Activated naive CD4-positive, alpha-beta T cell treated with anti-CD3 and anti-CD28 coated beads, Interleukin-2, amount 50 U/mL, for 72 hours (primary cell): ENCODE measurements around the gene SMIM1. TPM values are rescaled to one million over a fixed set of nuclear protein-coding genes. Genes with fewer than 3 reads are reported as not detected.

Source experiments
- ATAC-seq, 2 donors: fragments of 150-1000 bp; cut with Tn5 transposase; 2 replicates each; pipeline ENCODE4 v1.10.0; 2021; ENCODE audit warnings: mild to moderate bottlenecking in 2 of 2, moderate library complexity in 2 of 2
- DNase-seq, 2 donors: peaks; one replicate each; pipeline ENCODE4 v3.0.0; 2021 to 2022; ENCODE audit warnings: low spot score in 2 of 2
- H3K27ac Mint-ChIP-seq, 2 donors: one replicate each; pipeline ENCODE4 v1.8.0; 2022; ENCODE audit warnings: mild to moderate bottlenecking in 2 of 2, mixed read lengths in 2 of 2
- H3K36me3 Mint-ChIP-seq, 2 donors: one replicate each; pipeline ENCODE4 v1.8.0; 2022; ENCODE audit warnings: mixed read lengths in 2 of 2
- H3K9me3 Mint-ChIP-seq, 2 donors: one replicate each; pipeline ENCODE4 v1.8.0; 2022; ENCODE audit warnings: mixed read lengths in 2 of 2
- total RNA-seq, 2 donors: library from RNA; stranded (reverse); gene quantifications; one replicate each; pipeline ENCODE4 v1.2.3, GENCODE V29; 2022

SMIM1 gene
- total RNA-seq, 2 donors from 2014 or later: 1.0 to 2.7 TPM

DNA sequence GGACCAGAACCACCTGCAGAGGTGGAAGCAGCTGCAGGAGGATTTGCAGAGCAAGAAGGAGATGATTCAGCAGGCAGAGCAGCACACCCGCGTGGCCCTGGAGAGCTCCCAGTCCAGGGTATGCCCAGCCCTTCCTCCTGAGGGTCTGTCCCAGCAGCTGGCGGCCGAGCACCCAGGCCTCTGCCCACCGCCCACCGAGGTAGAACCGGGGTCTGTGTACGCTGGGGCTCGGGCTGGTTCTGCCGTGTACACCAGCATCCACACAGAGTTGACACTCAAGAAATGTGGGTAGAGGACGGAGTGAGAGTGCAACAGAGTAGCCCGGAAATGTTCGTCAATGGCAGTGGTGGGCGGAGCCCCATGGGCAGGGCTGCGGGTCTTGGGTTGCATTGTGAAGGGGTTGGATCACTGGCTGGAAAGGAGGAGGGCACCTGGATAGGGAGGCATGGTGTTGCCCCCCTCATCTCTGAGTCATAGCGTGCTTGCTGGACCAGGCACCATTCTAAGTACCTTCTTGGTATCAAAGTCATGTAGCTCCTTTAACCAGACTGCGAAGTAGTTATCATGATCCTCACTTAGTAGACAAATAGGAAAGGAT lies 5.1 kb upstream of the SMIM1 start:
- no peaks in the 10 kb centered on the region for H3K36me3 Mint-ChIP-seq
- H3K27ac Mint-ChIP-seq: no peak overlapping the region
- ATAC-seq (no peak), DNase-seq (no peak)
- no peaks in the 10 kb centered on the region for H3K9me3 Mint-ChIP-seq

DNA sequence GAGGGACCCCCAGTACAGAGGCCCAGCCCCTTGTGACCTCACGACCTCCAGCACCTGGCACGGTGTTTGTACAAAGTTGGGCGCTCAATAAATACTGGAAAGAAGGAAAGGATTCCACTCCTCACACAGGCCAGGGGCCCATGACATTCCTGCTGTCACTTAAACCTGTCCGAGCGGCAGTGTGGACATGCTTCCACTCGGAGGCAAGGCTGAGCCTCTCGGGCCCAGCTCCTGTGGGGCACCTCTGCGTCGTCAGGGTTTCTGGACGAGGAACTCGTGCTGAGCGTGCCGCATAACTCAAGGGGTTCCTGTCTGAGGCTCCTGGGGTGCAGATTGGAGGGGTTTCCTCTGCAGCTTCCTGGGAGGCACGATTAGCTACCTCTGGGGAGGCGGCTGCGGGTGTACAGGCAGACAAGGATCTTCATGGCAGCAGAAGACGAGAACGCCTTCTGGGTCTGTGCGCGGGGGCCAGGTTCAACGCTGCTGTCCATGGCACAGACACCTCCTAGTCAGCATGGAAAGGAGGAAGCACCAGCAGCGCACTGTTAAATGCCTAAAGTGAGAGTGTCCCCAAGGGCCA lies 3.6 kb upstream of the SMIM1 start:
- ATAC-seq (no peak), DNase-seq (no peak)
- Mint-ChIP-seq H3K9me3 (no peaks in the 10 kb centered on the region), H3K27ac (no peak overlapping the region), H3K36me3 (no peaks in the 10 kb centered on the region)

DNA sequence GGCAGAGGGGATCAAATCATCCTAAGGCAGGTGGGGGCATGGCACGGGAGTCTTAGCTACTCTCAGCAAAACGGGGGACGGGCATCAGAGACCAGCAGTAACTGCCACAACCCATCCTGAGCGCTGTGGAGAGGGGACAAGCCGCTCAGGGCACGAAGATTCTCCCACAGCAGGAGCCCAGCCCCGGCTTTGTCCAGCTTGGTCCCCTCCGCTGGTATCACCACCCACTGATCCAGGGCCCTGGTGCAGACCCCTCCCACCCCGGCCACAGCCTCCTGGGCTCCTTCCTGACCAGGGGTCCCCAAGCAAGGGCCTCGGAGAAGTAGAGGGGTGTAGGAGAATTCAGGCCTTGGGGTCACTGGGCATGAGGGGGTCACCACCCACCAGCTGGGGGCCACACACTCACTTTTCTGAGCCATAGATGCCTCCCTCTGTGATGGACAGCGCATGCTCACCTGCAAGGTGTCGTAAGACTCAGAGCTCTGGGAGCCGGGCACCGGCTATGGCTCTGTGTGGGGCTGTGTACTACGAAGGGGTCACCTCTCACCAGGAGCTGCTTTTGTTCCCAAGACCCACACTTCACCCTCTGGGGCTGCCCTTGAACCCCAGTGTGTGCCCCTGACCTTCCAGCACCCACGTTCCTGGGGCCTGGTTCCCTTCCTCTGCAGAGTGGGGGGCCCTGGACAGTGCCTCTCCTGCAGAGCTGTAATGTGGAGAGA lies 2.3 kb upstream of the SMIM1 start:
- no peak for ATAC-seq
- Mint-ChIP-seq H3K36me3 (no peaks in the 10 kb centered on the region), H3K27ac (no peak overlapping the region), H3K9me3 (no peaks in the 10 kb centered on the region)
- no peak for DNase-seq

DNA sequence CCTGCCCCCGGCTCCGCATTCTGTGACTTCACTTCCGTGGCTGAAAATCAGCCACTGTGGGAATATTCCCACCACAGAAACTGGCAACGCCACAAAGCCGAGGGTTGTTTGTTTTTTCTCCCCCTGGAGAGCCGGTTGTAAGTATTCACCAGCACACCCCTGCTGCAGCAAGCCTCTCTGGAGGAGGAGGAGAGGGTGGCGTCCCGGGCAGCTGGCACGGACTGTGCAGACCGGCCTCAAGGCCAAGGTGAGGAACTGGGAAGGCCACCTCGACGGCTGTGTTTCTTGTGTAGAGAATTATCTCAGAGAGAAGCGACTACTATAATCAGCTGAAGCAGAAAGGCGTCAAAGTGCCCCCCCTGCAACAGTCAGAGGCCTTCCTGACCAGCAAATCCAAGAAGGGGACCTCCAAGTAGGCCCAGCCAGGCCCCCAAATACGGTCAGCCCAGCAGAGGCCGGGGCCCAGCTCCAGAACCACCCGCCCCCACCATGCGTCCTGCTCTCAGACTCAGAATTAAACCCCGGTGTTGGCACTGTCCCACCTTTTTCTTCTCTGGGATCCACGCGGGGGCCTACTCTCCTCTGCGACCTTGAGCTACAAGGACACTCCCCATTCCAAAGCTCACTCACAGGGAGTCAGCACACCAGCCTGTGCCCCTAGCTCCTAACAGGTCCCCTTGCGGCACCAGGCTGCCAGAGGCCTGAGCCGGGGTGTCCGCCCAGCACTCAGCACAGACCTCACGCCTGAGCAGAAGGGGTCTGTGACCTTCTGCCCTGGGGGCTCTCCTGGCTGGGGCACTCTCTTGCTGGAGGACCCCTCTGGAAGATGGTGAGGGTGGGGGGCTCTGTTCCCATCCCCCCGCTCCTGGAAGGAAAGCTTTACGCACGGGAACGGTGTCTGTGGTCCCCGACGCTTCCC lies 1.2 kb upstream of the SMIM1 start:
- DNase-seq (no peak), ATAC-seq (no peak)
- H3K36me3 Mint-ChIP-seq: no peaks in the 10 kb centered on the region
- H3K27ac Mint-ChIP-seq: peak overlapping the region in 1 of 2 donors; percentile 74
- H3K9me3 Mint-ChIP-seq: no peaks in the 10 kb centered on the region

DNA sequence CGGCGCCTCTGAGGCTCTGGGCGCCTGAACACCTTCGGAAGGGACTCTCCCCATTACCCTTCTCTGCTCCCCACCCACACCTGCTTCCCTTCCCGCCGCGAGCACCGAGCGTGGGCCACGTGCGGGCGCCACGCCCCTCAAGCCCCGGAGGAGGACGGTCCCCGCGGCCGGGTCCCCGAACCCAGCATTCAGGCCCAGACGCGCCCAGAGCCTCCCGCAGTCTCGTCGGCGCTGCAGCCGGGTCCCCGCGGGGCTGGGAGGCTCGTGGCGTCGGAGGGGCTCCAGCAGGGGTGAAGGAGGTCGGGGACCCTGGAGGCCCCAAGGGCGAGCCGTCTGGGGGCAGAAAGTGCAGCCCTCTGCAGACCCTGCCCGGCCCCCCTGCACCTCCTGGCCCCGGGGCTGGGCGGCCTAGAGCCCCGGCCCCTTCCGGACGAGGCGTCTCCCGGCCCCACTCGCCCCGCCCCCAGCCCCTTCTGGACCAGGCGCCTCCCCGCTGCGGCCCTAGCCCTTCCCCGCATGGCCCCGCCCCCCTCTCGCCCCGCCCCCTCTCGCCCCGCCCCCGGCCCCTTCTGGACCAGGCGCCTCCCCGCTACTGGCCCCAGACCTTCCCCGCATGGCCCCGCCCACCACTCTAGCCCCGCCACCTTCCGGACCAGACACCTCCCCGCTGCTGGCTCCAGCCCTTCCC lies 378 bp upstream of the SMIM1 start:
- H3K36me3 Mint-ChIP-seq: no peaks in the 10 kb centered on the region
- peak overlapping the region in 1 of 2 donors; percentile 74 for H3K27ac Mint-ChIP-seq
- no peaks in the 10 kb centered on the region for H3K9me3 Mint-ChIP-seq
- peak; percentile 85 to 89 for DNase-seq
- peak; percentile 81 to 85 for ATAC-seq

DNA sequence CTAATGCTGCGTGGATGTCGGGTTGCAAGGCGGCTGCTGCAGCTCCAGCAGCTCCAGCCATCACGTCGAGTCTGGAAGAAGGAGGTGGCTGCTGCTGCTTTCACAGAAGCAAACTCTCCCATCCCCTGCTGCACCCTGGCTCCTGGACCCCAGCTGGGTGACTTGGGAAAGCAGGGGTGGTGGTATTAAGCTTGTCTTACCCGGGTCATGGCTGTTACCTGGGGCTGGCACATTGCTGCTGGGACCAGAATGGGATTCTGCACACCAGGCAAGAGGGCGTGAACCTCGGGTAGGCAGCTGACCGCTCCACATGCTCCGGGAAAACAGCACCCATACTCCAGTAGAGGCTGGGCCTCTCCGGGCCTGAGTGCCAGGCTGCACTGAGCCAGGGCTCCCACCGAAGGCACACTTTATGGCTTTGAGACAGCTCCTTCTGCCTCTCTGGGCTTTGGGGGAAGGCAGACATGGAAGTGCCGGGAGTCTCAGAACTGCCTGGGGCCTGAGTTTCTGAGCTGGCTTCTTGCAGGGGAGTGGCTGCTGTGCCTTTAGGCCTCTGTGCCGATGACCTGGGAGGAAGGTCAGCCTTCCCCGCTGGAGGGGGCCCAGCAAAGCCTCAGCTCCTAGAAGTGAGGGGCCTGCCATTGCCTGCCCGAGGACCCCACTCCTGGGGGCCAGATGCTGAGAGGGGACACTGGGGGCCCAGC lies 1.2 kb downstream of the SMIM1 start:
- Mint-ChIP-seq H3K36me3 (no peaks in the 10 kb centered on the region), H3K9me3 (no peaks in the 10 kb centered on the region), H3K27ac (no peak overlapping the region)
- DNase-seq: no peak
- ATAC-seq: no peak

DNA sequence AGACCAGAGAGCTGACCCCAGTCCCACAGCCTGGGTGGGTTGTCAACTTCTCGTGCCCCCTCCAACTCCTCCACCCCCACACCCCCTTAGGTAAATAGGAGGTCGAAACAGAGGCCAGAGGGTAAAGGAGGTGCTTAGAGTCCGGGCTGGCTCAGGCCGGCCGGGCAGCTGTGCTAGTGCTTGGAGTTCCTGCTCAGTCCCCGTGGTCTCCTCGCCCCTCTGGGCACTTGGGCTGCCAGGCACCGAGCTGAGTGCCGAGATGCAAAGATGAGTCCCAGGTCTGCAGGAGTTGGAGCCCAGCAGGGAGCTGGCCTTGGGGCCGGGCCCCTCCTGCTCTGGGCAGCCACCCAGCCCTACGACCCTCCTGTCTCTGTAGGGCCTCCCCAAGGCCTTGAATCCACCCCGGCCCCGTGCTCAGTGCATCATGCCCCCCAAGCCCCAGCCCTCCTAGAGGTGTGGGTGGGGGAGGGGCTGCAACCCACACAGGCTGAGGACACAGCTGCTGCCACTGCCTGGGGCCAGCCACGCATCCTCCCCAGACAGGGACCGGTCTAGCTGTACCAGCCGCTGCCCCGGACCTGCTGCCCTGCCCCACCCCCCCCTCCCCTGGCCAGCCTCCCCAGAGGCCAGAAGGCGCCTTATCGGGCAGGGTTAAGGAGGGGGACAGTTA lies 1.9 kb downstream of the SMIM1 start:
- DNase-seq (no peak), ATAC-seq (no peak)
- Mint-ChIP-seq H3K36me3 (no peaks in the 10 kb centered on the region), H3K27ac (no peak overlapping the region), H3K9me3 (no peaks in the 10 kb centered on the region)

DNA sequence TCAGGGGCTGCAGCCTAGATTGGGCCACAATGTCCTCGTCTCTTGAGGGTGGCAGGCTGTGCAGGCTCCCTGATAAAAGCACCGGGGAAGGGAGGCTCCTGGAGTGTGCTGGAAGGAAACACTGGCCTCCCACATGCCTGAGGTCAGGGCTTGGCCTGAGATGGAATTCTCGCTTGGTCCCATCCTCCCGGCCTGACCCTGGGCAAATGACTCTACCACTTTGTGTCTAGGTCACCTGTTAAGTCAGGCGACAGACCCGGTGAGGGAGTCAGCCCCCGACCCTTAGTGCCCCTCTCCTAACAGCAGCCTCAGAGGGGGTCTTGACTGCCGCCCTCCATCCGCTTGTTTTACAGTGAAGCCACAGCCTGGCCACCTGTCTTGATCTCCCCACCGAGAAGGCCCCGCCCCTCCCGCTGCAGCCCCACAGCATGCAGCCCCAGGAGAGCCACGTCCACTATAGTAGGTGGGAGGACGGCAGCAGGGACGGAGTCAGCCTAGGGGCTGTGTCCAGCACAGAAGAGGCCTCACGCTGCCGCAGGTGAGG lies 2.5 kb downstream of the SMIM1 start:
- Mint-ChIP-seq H3K36me3 (peaks cover under 1 to 3% of the 10 kb centered on the region in 2 donors), H3K27ac (peak overlapping the region in 1 of 2 donors; percentile 35), H3K9me3 (no peaks in the 10 kb centered on the region)
- no peak for ATAC-seq
- no peak for DNase-seq

DNA sequence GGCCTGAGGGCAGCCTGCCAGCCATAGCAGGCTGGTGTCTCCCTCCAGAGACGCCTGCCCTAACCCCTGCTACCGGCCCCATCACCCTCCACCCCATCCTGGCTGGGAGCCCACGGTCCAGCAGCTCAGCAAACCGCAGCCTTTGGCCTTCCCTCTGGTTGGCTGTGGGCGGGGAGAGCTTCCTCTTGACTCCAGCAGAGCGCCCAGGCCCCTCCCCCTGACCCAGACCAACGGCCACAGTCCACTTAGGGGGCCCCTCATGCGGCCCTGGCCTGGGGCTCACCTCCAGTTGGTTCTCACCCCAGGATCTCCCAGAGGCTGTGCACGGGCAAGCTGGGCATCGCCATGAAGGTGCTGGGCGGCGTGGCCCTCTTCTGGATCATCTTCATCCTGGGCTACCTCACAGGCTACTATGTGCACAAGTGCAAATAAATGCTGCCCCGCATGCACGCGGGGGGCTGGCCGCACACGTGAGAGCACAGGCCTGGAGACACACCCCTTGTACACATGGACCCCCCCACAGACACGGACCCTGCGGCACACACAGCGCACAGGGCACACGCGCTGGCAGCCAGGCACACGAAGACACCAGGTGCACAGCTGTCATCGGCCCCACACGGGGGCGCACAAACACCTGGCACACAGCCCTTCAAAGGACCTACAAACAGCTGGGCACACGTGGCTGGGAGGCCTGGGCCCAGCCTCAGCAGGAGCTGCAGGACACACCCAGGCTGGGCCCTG lies 3.1 kb downstream of the SMIM1 start:
- Mint-ChIP-seq H3K9me3 (no peaks in the 10 kb centered on the region), H3K36me3 (peaks cover 6 to 7% of the 10 kb centered on the region in 2 donors), H3K27ac (peak overlapping the region in 1 of 2 donors; percentile 35)
- peak in 1 of 2 donors; percentile 53 for DNase-seq
- peak; percentile 30 to 40 for ATAC-seq

DNA sequence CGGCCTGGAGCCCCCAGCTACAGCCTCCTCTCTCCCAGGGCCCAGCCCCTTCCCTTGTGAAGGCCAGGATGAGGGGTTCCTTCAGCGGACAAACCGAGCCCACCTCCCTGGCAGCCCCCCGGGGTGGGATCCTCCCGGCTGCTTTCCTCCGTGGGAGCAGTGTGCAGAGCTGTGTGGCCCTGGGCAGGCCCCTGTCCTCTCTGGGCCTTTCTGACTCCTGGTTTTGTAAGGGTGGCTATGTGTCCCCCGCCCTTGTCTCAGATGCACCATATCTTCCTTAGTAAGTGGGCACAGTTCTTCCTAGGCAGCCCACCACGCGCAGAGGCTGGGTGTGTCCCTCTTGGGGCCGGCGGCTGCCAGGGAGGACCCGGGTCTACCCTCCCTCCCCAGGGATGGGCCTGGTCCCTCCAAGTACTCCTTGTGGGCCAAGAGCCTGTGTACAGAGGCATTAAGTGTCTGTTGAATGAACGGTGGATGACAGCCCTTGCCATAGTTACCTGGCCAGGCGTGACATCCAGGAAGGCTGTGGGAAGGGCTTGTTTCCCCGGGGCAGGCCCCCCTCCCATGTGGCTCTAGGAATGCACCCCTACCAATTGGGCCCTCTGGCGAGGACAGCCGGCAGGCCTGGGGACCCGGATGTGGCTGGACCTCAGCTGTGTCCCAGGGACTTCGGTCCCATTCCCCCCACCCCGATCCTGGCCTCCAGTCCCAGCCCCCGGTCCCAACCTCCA lies 3.8 kb downstream of the SMIM1 start:
- DNase-seq: no peak
- peaks cover 6 to 11% of the 10 kb centered on the region in 2 donors for H3K36me3 Mint-ChIP-seq
- no peaks in the 10 kb centered on the region for H3K9me3 Mint-ChIP-seq
- no peak for ATAC-seq
- H3K27ac Mint-ChIP-seq: peak overlapping the region in 1 of 2 donors; percentile 35

DNA sequence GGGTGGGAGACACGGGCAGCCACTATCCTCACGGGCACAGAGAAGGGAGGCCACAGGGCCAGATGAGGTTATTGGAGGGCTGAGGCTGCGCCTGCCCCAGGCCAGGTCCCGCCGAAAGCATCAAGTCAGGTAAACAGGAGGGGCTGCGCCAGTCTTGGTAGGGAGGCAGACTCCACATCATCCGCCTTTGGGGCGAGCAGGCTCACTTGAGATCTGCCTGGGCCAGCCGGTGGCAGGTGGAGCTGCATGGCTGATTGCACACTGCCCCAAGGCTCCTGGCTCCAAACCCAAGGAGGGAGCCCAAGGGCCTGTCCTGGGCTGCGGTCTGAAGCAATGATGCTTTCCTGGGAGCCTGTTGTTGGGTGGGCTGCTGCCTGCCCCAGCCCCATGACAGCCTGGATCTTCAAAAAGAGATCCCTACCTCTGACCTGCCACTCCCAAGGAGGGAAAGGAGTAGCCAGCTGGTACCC lies 4.6 kb downstream of the SMIM1 start:
- Mint-ChIP-seq H3K36me3 (peaks cover 6 to 12% of the 10 kb centered on the region in 2 donors), H3K9me3 (no peaks in the 10 kb centered on the region), H3K27ac (peak overlapping the region; percentile 35 to 84)
- ATAC-seq (no peak), DNase-seq (no peak)

DNA sequence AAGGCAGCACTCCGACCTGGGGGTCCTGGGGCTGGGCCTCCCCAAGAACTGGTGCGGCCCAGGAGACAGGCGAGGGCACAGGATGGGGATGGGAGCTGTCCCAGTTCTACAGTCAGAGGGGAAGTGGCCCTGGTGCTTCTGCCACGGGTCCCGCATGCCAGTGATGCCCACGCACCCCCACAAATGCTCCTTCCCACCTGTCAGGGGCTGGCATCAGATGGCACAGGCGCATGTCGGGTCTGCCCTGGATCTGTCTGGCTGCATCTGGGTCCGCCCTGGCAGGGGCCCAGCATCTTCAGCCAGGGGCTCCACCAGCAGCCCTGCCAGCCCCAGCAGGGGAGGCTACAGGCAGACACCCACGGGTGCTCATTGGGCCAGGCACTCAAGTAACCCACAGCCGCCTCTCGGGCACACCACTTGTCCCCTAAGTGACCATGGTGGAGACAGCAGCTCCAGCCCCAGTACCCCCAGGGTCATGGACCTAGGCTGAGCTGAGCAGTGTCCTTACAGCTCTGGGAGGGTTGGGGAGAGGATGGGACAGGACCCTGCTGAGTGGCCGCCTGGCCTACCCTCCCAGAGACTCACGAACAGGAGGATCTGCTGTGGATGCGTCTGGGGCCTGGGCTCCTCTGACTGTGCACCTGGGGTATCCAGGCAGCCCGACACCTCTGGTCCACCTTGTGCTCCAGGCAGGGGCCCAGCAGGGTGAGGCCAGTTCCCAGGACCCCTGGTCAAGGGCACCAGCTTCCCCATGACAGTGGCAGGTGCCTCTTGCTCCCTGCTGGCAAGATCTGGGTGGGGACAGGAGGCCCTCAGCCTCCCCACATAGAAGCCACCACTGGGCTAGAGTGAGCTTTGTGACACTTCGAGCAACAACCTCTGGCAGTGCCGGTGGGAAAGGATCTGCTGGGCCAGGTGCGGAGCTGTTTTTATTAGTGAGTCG lies 5.4 kb downstream of the SMIM1 start:
- DNase-seq: no peak
- ATAC-seq: no peak
- H3K36me3 Mint-ChIP-seq: peaks cover 6 to 12% of the 10 kb centered on the region in 2 donors
- no peaks in the 10 kb centered on the region for H3K9me3 Mint-ChIP-seq
- H3K27ac Mint-ChIP-seq: no peak overlapping the region
